CD4-positive, alpha-beta T cell treated with Interleukin-1 beta for 1 hour (primary cell): ENCODE data around the gene DLST.

ENCODE experiments used
- DNase-seq, 2 donors: peaks; one replicate each; pipeline ENCODE4 v3.0.0-alpha.2; 2020 to 2022

Gene DLST

DNA sequence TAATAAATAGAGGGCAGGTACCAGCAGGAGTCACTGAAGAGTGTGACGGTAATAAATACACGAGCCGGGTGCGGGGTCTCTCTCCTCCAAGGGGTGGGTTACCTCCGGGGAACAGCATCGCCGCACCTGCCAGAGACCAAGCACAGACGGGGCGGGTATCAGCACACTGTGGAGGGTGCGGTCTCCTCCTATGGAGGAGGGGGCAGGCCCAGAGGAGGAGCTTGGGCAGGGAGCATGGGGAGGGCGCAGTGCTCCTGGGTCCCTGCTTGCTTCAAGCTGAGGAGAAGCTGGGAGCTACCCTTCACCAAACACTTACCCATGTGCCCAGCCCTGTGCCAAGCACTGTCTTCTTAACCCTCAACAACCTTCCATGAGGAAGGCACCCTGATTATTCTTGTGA, 60.9 kb downstream of the DLST start:
- peak in 1 of 2 donors; percentile 19 for DNase-seq

DNA sequence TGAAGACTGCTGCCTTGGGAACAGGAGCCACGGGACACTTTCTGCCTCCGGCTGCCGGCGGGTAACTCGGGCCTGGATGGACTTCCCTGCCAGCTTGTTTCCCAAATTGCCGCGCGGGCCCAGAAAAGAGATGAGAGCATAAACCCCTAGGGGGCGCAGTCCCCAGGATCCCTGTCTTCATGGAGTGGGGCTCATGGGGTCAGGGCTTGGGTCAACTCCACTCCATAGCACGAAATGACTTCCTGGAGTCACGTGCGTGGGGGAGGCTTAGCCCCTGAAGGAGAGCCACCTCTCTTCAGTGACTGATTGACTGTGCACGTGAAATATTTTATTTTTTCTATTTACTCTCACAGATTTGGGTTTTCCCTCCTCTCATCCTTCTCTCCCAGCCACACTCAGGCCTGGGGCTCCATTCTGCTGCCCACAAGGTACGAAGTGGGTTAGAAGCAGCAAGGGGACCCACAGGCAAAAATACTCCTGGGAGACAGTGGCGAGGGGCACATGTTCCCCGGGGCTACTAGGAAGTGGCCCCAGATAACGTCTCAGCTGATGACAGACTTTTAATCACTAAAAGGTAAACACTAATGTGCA, 63.6 kb downstream of the DLST start:
- DNase-seq, result peak in 1 of 2 donors; percentile 15

DNA sequence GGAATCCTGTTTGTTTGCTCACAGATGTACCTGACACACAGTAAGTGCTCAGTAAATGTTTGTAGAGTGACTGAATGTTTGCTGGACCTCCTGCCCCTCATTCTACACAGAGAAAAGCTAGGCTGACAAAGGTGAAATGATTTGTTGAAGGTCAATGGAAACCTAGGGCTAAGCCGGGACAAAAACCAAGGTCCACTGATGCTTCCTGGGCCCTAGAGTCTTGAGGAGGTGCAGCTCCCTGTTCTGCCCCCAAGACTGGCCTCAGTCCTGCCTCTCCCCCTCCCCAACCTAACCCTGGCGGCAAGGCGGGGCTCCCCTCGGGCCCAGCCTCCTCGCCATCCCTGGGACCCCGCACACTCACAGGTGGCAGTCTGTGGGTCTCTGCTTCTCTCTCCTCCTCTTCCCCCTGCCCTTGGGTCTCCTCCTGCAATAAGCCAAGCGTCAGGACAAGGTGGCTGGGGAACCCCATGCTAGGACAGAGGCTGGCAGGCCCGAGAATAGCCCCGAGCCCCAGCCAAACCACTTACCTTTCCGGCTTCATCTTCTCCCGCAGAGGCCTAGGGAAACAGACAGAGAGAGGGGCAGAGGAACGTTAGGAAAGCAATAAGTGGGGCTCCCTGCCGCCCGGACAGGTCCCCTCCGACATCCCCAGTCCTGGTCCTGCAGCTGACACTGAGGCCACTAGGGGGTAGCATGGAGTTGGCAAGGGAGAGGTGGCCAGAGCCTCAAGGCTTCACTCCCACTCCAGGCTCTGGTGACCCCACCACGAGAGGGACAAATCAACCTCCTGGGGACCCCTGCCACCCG, 64.3 kb downstream of the DLST start:
- DNase-seq, result peak; percentile 75 to 78

DNA sequence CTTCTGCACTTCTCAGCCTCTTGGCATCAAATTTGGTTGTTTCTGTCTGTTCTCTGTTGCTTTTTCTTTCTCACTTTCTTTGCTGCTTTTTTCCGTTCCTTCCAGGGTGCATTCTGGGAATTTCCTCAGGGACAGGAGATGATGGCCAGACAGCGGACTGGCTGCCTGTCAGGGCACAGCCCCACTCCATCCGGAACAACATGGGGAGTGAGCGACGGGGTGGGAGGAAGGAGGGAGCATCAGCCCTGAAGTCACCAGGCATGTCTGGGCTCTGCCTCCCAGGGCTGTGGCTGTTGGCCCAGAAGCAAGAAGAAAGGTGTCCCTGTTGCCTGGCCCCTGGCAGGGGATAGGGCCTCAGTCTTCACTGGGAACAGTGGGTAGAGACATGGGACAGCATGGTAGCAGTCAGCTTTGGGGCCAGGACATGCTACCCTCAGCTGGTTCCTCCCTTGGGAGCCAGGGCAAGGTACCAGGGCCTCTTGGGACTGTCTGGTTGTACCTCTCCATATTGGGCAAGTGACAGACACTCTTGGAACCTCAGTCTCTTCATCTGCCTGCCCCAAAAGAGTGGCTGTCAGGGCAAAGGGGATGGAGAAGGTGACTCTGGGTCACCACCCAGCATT, 65.1 kb downstream of the DLST start:
- DNase-seq, result no peak

DNA sequence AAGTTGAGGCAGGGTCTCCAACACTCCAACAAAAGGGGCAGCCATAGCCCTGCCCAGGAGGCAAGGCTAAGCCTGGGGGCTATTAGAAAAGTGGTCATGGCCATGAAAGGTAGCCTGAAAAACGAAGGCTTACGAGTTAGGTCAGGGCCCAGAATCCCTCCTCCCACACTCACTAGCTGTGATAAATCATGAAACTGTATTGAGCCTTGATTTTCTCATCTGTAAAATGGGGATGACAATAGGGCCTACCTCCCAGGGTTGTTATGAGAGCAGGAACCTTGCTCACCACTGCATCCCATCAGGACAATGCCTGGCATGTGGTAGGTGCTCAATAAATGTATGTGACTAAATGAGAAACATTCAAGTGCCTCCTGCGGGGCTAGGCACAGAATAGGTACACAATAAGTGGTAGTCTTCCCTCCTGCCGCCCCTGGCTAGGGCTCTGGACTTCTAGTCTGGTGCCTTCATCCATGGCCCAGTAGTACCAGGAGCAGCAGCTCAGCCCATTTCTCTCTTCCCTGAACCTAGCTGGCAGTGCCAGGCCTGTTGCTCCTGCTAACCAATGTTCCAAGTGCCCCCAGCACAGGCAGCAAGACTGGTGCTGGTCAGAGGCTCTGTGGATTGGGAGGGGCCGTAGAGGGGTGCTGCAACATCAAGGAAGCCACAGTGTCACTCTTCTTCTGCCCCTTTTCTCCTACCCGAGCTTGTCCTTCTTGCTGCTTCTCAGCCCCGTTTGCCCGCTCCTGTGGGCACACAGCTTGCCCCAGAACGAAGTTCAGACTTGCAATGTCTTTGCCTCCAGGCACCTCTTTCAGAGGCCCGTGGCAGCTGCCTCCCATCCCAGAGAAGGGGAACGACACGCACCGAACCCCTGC, 65.9 kb downstream of the DLST start:
- DNase-seq, result no peak

DNA sequence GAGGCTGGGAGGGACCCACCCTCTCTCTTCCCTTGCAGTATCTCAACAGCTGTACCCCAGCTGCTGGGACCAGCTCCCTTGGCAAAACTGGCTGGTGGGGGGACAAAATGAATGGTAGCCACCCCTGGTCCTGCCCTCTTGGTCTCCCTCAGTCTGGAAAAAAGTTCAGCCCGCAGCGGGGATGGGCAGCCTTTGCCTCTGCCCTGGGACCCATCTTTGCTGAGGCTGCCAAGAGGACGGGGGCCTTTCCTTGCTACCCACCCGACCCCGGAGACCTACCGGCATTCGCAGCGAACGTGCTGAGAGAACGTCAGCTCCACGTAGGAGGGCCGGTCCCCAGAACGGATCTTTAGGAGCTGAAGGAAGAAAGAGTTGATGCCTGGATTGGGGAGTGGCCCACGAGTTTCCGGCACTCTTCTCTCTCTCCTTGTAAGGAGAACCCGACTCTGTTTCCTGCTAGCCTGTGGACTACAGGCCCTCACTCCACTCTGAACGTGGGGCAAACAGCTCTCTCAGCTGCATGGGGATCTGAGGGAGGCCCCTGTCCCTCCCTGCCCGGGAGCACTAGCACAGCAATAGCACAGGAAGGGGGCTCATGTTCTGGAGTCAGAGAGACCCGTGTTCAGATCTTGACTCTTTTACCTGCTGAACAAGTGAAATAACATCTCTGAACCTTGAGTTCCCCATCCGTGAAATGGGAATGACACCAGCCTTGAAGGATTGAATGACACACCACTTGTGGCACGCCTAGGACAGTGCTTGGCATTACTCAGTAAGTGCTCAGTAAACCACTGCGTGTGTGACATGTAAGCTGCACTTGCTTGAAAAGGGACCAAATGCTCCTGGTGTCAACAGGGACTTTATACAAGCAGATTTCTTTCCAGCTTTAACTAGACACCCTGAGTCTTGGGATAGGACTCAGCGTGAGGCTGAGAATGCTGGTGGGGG, 66.8 kb downstream of the DLST start:
- no peak for DNase-seq

DNA sequence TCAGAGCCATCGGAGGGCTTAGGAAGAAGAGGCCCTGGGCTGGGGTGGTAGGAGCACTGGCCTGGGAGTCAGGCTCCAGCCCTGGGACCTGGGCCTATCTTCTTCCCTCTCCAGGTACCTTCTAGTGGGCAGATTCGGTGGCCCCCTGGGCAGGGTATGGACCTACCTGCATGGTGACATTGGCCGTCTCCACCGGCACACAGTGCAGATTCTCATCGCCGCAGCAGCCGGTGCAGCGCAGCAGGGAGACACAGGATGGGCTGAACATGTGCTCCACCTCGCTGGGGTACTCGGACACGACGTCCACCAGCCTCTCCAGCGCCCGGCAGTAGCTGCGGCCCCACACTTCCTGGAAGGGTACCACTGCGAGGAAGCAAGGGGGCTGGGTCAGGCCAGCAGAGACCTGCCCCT, 67.5 kb downstream of the DLST start:
- no peak for DNase-seq

DNA sequence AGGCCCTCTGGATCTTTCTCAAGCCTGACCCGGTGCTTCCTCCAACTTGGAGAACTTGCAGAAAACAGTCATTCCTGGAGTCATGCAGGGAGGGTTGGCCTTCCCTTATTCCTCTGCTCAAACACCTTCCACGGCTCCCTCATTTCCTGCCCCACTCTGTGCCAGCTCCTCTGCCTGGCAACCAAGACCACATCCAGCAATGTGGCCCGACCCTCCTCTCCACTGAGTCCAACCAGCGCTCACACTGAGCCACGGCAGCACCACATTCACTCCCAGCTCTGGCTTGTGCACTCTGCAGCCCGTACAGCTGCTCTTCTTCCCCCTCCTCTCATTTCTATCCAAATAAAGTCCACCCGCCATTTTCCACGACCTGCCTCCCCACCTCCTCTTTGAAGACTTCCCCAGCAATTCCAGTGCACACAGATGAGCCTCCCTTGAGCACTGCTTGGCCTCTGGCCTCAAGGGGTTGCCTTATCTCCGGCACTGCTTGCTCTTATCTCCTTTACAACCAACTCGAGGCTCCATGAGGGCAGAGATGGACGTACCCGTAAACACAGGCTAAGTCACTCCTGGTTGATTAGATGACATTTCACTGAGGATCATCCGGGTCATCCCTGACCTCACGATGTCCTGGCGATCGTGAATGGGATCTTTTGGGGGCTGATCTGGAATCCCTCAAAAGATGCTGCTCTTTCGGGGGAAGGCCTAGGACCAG, 68.3 kb downstream of the DLST start:
- DNase-seq, result no peak

DNA sequence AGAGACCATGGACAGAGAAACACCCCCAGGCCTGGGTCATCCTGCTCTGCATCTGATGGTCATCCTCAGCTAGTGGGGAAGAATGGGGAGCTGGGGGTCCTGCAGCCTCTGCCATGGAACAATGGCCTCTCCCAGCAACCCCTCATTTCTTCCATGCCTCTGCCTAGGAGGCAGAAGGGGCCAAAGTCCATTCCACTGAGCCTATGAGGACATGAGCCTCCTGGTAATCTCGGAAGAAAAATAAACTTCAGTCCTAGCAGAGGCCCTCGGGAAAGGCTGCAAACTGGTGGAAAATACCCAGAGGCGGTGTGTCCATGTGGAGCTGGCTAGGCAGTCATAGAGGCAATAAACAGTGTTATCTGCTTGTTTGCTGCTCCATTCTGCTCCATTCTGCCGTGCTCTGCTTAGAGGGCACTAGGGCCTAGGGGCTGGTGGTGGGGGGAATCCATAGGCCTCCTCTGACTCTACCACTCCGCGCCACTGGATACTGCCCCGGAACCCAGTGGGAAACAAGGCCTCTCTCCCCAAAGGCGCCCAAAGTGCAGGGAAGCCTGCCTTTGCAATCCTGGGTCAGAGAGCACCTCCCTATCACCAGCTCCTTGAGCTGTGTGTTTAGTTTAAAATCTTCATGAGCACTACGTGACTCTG, 69.2 kb downstream of the DLST start:
- no peak for DNase-seq

DNA sequence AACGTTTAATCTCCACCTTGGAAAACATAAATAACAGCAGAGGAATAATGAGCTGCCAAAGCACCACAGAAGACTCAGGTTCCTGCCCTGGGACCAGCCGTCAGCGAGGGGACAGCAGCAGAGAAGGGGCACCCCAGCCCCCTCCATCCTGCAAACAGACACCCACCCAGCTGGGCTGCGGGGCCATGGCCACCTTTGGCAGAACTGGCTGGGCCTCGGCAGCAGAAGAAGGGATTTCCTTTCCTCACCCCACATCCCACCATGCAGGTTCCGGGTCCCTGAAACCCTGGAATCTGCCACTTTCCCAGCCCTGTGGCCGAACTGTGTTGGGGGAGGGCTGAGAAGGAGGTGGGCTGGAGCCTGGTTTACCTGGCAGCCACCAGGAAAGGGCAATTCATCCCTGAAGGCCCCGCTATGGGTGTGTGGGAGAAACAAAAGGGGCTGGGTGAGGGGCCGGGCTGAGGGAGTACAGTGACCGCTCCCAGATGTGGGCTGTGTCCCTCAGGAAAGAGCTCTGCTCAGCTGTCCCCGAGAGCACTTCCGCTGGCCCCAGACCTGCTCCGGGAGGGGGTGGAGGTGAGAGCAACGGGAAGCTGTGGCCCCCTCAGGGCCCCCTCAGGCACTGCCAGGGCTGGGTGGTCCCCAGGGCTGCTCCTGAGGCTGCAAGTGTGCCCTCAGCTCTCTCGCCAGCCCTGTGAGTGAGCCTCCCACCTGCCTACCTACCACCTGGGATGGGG, 69.9 kb downstream of the DLST start:
- DNase-seq, result no peak

DNA sequence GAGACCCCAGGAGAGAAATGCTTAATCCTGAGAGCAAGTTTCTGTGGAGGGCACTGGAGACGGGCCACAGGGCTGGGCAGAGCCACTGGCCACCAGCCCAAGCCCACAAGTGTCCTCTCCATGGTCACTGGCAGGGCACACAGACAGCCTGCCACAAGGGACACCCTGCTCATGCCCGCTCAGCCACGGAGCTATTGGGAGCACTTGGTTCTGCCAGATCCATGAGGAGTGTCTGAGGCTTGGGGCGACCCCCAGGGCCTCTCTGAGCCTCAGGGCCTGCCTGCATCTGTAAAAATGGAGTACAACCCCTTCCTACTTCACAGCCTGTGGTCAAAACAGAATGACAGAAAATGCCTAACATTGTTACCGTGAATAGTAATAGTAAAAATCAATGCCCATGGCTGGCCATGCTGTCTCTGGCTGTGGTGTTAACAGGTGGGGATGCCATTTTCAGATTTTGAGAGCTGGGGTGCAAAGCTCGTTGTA, 70.5 kb downstream of the DLST start:
- no peak for DNase-seq

DNA sequence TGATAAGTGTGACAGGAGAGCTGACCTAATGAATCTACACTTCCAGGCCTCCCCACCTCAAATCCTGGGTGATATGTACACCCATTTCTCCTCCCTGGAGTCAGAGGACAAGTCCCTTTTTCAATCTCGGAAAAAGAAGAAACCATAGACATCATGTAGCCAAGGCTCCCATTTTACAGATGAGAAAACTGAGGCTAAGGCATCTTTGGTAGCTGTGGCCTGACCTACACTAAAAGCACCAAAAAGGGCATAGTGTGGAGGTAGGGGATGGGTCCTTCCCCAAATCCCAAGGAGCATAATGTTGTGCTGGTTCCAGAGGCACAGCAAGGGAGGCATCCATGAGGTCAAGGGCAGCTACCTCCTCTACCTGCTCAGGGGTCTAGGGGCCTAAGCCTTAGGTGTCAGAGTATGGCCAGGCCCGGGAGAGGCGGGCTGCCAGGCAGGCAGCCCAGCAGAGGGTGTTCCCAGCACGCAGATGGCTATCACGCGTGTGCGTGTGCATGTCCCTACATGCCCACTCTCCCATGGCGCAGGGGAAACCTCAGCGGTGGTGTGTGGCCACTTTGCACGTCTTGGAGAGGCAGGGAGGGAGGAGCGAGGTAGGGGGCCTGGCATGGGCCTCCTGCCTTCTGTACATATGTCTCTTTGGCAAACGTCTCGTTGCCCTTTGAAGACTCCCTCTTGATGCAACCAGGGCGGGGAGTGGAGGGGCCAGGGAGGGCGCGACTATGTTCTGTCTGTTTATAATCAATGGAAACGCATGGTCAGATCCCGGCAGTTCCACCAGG, 71.2 kb downstream of the DLST start:
- no peak for DNase-seq
